Suppressor macrophage treated with lipopolysaccharide for 1 hour (primary cell): Measurements from ENCODE around the gene WHRN.

Experiments used
- DNase-seq, 3 donors: peaks; one replicate each; pipeline ENCODE4 v3.0.0-alpha.2; 2020 to 2022

Gene WHRN

DNA sequence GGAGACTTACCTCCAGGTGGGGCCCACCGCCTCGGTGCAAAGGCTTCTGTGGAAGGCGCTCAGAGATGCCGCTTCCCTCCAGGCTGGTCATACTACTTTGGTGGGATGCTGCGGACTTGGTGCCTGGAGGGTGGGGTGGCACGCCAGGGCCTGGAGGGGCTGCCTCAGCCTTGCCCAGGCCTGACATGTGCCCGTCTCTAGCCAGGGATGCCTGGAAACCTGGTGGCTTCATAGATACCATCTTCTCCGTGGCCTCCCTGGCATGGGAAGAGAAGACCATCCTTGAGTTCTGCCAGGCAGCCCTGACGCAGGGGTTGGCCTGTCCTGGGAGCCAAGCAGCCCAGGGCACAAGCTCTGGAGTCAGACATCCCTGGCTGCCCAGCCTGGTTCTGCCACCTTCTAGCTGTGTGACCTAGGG is 147.4 kb downstream of the WHRN start:
- DNase-seq = no peak

DNA sequence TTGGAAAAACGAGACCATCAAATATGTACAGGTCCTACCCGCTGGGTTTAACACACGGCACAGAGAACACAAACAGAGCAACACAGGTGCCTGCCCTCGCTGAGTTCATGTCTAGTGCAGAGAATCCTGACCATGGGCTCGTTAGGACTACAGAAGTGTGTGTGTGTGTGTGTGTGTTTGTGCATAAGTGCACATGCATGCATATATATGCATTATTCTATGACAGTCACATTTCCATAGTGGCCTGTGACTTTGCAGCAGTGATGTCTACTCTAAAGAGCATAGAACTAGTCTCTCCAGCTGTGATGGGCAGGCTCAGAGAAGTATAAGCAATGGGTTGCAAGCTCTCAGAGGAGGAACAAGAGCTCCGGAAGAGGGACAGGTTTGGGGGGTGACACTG is 147.9 kb downstream of the WHRN start:
- DNase-seq = no peak

DNA sequence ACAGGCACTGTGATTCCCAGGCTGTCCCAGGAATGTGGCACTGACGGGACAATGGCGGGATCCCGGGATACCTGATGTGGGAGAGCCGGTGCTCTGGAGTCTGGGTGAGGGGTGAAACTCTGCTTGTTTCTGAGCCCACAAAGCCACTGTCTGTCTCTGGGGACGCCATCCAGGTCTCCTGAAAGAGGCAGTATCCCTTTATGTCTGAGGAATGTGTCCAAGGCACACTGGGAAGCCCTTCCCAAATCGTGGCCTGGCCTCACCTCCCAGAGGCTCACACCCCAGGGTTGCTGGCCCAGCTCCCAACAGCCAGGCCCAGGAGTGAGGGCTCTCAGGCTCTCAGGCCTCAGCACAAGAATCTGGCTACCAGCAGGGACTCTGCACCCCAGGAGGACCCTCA is 148.5 kb downstream of the WHRN start:
- DNase-seq = no peak

DNA sequence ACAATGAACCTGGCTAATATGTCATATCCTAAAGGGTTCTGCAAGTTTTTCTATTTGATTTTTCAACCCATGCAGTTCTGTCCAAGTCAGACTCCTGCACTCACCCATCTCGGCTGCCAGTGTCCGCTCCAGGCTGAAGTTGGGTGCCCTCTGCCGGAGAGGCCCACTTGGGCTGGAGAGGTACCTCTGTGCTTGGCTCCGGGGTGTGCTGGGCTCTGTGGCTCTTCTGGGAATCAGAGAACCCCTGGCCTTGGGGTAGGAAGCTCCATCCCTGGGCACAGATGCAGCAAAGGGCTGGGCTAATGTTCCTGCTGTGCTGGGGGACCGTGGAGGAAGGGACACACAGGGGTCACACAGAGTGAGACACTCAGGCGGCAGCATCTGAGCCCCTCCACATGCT is 149.5 kb downstream of the WHRN start:
- DNase-seq = no peak
